ENCODE measurements around the gene CA10. TPM values are rescaled to one million over a fixed set of nuclear protein-coding genes. Genes with fewer than 3 reads are reported as not detected.

CA10 gene
- total and polyA plus RNA-seq, 2 experiments from 2014 or later, result 0.92 to 1.5 TPM

DNA sequence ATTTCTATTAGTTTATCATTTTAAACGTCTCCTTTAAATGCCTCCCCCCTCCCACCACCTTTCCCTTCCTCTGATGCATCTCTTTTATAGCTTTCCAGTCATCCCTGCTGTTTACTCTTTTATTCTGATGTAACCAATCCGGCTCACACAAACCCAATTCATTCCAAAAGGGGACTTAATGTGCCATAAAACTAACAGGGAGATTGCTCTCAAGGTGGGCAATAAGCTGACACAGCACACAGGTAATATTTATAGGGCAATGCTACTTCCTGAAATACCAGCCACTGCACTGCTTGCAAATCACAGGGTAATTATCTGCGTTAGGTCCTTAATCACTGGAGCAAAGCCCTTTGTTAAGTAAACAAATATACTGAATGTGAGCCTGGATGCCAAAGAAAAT, 23.3 kb upstream of the CA10 start:
- Histone ChIP-seq H3F3A (replicated peaks; ENCODE audit: low read depth) (no peaks in the 10 kb centered on the region), H3K9me2 (ENCODE audit: insufficient read depth) (no peaks in the 10 kb centered on the region), H3K4me2 (no peak overlapping the region), H3K79me2 (replicated peaks; ENCODE audit: insufficient read depth) (no peaks in the 10 kb centered on the region), H3K36me3 (ENCODE audit: insufficient read depth) (no peaks in the 10 kb centered on the region), H2AFZ (peak overlapping the region; percentile 79), H3K4me1 (ENCODE audit: insufficient read depth) (0 out of 2 replicates have a peak, but pooled peaks cover 6% of the 10 kb centered on the region), H3K4me3 (no peak overlapping the region), H3K27me3 (ENCODE audit: insufficient read depth) (no peaks in the 10 kb centered on the region), H4K20me1 (replicated peaks; ENCODE audit: insufficient read depth) (no peaks in the 10 kb centered on the region), H3K27ac (ENCODE audit: low read depth) (no peak overlapping the region)
- peaks cover 16% of the 10 kb centered on the region for H3K4me1 Mint-ChIP-seq
- H3K36me3 Mint-ChIP-seq (ENCODE audit: low read depth), result peaks cover 3% of the 10 kb centered on the region; the same call in 1 of the 3 replicates
- H3K27me3 Mint-ChIP-seq (ENCODE audit: insufficient read depth, low read depth, poor library complexity), result no peaks in the 10 kb centered on the region
- DNase-seq (ENCODE audit: low spot score), result peak; percentile 4
- H3K9me3 Mint-ChIP-seq, result peaks cover 20% of the 10 kb centered on the region
- no peak overlapping the region for H3K27ac Mint-ChIP-seq
- TF ChIP-seq, protein P1, sequence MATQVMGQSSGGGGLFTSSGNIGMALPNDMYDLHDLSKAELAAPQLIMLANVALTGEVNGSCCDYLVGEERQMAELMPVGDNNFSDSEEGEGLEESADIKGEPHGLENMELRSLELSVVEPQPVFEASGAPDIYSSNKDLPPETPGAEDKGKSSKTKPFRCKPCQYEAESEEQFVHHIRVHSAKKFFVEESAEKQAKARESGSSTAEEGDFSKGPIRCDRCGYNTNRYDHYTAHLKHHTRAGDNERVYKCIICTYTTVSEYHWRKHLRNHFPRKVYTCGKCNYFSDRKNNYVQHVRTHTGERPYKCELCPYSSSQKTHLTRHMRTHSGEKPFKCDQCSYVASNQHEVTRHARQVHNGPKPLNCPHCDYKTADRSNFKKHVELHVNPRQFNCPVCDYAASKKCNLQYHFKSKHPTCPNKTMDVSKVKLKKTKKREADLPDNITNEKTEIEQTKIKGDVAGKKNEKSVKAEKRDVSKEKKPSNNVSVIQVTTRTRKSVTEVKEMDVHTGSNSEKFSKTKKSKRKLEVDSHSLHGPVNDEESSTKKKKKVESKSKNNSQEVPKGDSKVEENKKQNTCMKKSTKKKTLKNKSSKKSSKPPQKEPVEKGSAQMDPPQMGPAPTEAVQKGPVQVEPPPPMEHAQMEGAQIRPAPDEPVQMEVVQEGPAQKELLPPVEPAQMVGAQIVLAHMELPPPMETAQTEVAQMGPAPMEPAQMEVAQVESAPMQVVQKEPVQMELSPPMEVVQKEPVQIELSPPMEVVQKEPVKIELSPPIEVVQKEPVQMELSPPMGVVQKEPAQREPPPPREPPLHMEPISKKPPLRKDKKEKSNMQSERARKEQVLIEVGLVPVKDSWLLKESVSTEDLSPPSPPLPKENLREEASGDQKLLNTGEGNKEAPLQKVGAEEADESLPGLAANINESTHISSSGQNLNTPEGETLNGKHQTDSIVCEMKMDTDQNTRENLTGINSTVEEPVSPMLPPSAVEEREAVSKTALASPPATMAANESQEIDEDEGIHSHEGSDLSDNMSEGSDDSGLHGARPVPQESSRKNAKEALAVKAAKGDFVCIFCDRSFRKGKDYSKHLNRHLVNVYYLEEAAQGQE (IDR thresholded peaks at IDR 0.05; ENCODE audit: unreplicated experiment), result no peak
- no peak for TF ChIP-seq EZH2phosphoT487 (IDR thresholded peaks at IDR 0.05; ENCODE audit: unreplicated experiment)
- TF ChIP-seq JUNB (IDR thresholded peaks at IDR 0.05; ENCODE audit: unreplicated experiment), result no peak
- no peak overlapping the region for H3K4me3 Mint-ChIP-seq
- no peak for ATAC-seq

GRCh38 chr17:52178012-52178411, 19.5 kb upstream of the CA10 start:
- Histone ChIP-seq H3K36me3 (ENCODE audit: insufficient read depth) (no peaks in the 10 kb centered on the region), H3K9me2 (ENCODE audit: insufficient read depth) (no peaks in the 10 kb centered on the region), H2AFZ (no peak overlapping the region), H4K20me1 (replicated peaks; ENCODE audit: insufficient read depth) (no peaks in the 10 kb centered on the region), H3K79me2 (replicated peaks; ENCODE audit: insufficient read depth) (no peaks in the 10 kb centered on the region), H3F3A (replicated peaks; ENCODE audit: low read depth) (no peaks in the 10 kb centered on the region), H3K27ac (ENCODE audit: low read depth) (no peak overlapping the region), H3K27me3 (ENCODE audit: insufficient read depth) (no peaks in the 10 kb centered on the region), H3K4me2 (no peak overlapping the region), H3K4me3 (no peak overlapping the region), H3K4me1 (ENCODE audit: insufficient read depth) (0 out of 2 replicates have a peak, but pooled peaks cover 6% of the 10 kb centered on the region)
- no peaks in the 10 kb centered on the region for H3K36me3 Mint-ChIP-seq (ENCODE audit: low read depth)
- H3K9me3 Mint-ChIP-seq, result no peaks in the 10 kb centered on the region
- no peak overlapping the region for H3K27ac Mint-ChIP-seq
- H3K27me3 Mint-ChIP-seq (ENCODE audit: insufficient read depth, low read depth, poor library complexity), result no peaks in the 10 kb centered on the region
- no peak for DNase-seq (ENCODE audit: low spot score)
- peaks cover 16% of the 10 kb centered on the region for H3K4me1 Mint-ChIP-seq
- H3K4me3 Mint-ChIP-seq, result no peak overlapping the region
- TF ChIP-seq, protein P2, sequence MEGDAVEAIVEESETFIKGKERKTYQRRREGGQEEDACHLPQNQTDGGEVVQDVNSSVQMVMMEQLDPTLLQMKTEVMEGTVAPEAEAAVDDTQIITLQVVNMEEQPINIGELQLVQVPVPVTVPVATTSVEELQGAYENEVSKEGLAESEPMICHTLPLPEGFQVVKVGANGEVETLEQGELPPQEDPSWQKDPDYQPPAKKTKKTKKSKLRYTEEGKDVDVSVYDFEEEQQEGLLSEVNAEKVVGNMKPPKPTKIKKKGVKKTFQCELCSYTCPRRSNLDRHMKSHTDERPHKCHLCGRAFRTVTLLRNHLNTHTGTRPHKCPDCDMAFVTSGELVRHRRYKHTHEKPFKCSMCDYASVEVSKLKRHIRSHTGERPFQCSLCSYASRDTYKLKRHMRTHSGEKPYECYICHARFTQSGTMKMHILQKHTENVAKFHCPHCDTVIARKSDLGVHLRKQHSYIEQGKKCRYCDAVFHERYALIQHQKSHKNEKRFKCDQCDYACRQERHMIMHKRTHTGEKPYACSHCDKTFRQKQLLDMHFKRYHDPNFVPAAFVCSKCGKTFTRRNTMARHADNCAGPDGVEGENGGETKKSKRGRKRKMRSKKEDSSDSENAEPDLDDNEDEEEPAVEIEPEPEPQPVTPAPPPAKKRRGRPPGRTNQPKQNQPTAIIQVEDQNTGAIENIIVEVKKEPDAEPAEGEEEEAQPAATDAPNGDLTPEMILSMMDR (conservative IDR thresholded peaks at IDR 0.05; ENCODE audit: low read depth in 2 of 2), result no peak
- TF ChIP-seq JUNB (IDR thresholded peaks at IDR 0.05; ENCODE audit: unreplicated experiment) (no peak), EZH2phosphoT487 (IDR thresholded peaks at IDR 0.05; ENCODE audit: unreplicated experiment) (no peak), POLR2AphosphoS5 (IDR thresholded peaks at IDR 0.05; ENCODE audit: low read depth) (no peak), ZNF462 (CRISPR knock-in tag; IDR thresholded peaks at IDR 0.05) (no peak), ETS1 (IDR thresholded peaks at IDR 0.05) (no peak), EZH2 (IDR thresholded peaks at IDR 0.05; ENCODE audit: low read depth, unreplicated experiment) (no peak), NANOG (IDR thresholded peaks at IDR 0.05; ENCODE audit: borderline replicate concordance) (no peak)
- ATAC-seq, result no peak

Data from GM23338 (cell line).